NT2/D1 (cell line): ENCODE measurements around the gene OR51I1.

ENCODE experiments used
- DNase-seq: peaks from one replicate; pipeline ENCODE4 v3.0.0-alpha.2; 2011; ENCODE audit warnings: low read depth, low spot score
- H3K27me3 ChIP-seq: 2 replicates; pipeline ENCODE4 v1.6.0; 2011; ENCODE audit warnings: mild to moderate bottlenecking; ENCODE audit not compliant: insufficient read length, insufficient read depth
- H3K36me3 ChIP-seq: 2 replicates; pipeline ENCODE4 v1.6.1; 2011; ENCODE audit warnings: mild to moderate bottlenecking, low read length, mixed read lengths; ENCODE audit not compliant: insufficient read depth, insufficient read length
- H3K4me1 ChIP-seq: 2 replicates; pipeline ENCODE4 v1.5.1; 2011; ENCODE audit not compliant: insufficient read depth, insufficient read length
- H3K4me3 ChIP-seq: 2 replicates; pipeline ENCODE4 v1.5.1; 2011; ENCODE audit warnings: low read depth; ENCODE audit not compliant: insufficient read length
- H3K9ac ChIP-seq: 2 replicates; pipeline ENCODE4 v1.6.0; 2011; ENCODE audit warnings: low read depth; ENCODE audit not compliant: insufficient read length
- H3K9me3 ChIP-seq: 2 replicates; pipeline ENCODE4 v1.5.1; 2011; ENCODE audit warnings: mild to moderate bottlenecking, low read length; ENCODE audit not compliant: insufficient read depth
- SUZ12 ChIP-seq: IDR thresholded peaks from 2 replicates; pipeline ENCODE4 v1.6.1; 2011; ENCODE audit not compliant: insufficient read length, insufficient read depth; ENCODE audit errors: extremely low read depth
- YY1 ChIP-seq: IDR thresholded peaks from 2 replicates; pipeline ENCODE4 v1.6.1; 2011; ENCODE audit not compliant: insufficient read length, insufficient read depth
- ZNF274 ChIP-seq: IDR thresholded peaks from 2 replicates; pipeline ENCODE4 v1.6.1; 2011; ENCODE audit warnings: mild to moderate bottlenecking, low read depth, low read length

The OR51I1 gene

GRCh38 chr11:5441414-5441813, at the start of gene OR51I1:
Gene OR51I1, minus strand, starts transcription at chr11:5441514. Its CDS starts 0 bp downstream, at chr11:5441514.
- TF ChIP-seq YY1, result no peak
- no peak for TF ChIP-seq SUZ12
- no peak for TF ChIP-seq ZNF274
- no peak within 1 kb of the TSS for H3K4me3 ChIP-seq

GRCh38 chr11:5489576-5490357, 48.5 kb upstream of the OR51I1 start:
- Histone ChIP-seq H3K9ac (no peak overlapping the region), H3K27me3 (no peaks in the 10 kb centered on the region), H3K4me1 (no peaks in the 10 kb centered on the region), H3K36me3 (no peaks in the 10 kb centered on the region), H3K9me3 (no peaks in the 10 kb centered on the region), H3K4me3 (no peak overlapping the region)
- no peak for DNase-seq
- TF ChIP-seq YY1, result no peak
- no peak for TF ChIP-seq ZNF274
- TF ChIP-seq SUZ12, result no peak

More at GRCh38 chr11:5441414-5441813, at the start of gene OR51I1:
- H3K9ac ChIP-seq, result no peak within 1 kb of the TSS
- H3K36me3 ChIP-seq, result no peaks in the 10 kb centered on the region
- no peaks in the 10 kb centered on the region for H3K27me3 ChIP-seq
- DNase-seq, result no peak
- no peaks in the 10 kb centered on the region for H3K9me3 ChIP-seq
- no peaks in the 10 kb centered on the region for H3K4me1 ChIP-seq

- H3K4me3 ChIP-seq, result no peak overlapping the region
- H3K36me3 ChIP-seq, result no peaks in the 10 kb centered on the region
- TF ChIP-seq SUZ12, result no peak
- TF ChIP-seq ZNF274, result no peak
- TF ChIP-seq YY1, result no peak
- H3K4me1 ChIP-seq, result no peaks in the 10 kb centered on the region
- DNase-seq, result no peak
- no peaks in the 10 kb centered on the region for H3K9me3 ChIP-seq
- no peaks in the 10 kb centered on the region for H3K27me3 ChIP-seq
- no peak overlapping the region for H3K9ac ChIP-seq
Measured at GRCh38 chr11:5488798-5489399, 47.6 kb upstream of the OR51I1 start.

- Histone ChIP-seq H3K27me3 (no peaks in the 10 kb centered on the region), H3K4me1 (no peaks in the 10 kb centered on the region), H3K4me3 (no peak within 1 kb of the TSS), H3K9me3 (no peaks in the 10 kb centered on the region), H3K36me3 (no peaks in the 10 kb centered on the region), H3K9ac (no peak within 1 kb of the TSS)
- TF ChIP-seq SUZ12 (no peak), YY1 (no peak), ZNF274 (no peak)
- no peak for DNase-seq
Measured at GRCh38 chr11:5488385-5488784, 47.1 kb upstream of the OR51I1 start, which contains the start of gene OR52D1. Gene OR52D1, plus strand, starts transcription at chr11:5488685. Its CDS starts 22 bp downstream, at chr11:5488707.

GRCh38 chr11:5486421-5486820, 45.1 kb upstream of the OR51I1 start:
- H3K4me1 ChIP-seq, result no peaks in the 10 kb centered on the region
- no peak for DNase-seq
- no peak overlapping the region for H3K4me3 ChIP-seq
- no peak for TF ChIP-seq YY1
- TF ChIP-seq SUZ12, result no peak
- TF ChIP-seq ZNF274, result no peak
- H3K36me3 ChIP-seq, result no peaks in the 10 kb centered on the region
- no peaks in the 10 kb centered on the region for H3K27me3 ChIP-seq
- H3K9ac ChIP-seq, result no peak overlapping the region
- no peaks in the 10 kb centered on the region for H3K9me3 ChIP-seq

GRCh38 chr11:5486003-5486402, 44.7 kb upstream of the OR51I1 start:
- Histone ChIP-seq H3K9me3 (no peaks in the 10 kb centered on the region), H3K9ac (no peak overlapping the region), H3K4me1 (no peaks in the 10 kb centered on the region), H3K36me3 (no peaks in the 10 kb centered on the region), H3K4me3 (no peak overlapping the region), H3K27me3 (no peaks in the 10 kb centered on the region)
- no peak for TF ChIP-seq YY1
- no peak for TF ChIP-seq SUZ12
- no peak for TF ChIP-seq ZNF274
- no peak for DNase-seq

GRCh38 chr11:5476186-5476819, 35.0 kb upstream of the OR51I1 start:
- H3K9ac ChIP-seq, result no peak overlapping the region
- no peaks in the 10 kb centered on the region for H3K36me3 ChIP-seq

More at GRCh38 chr11:5476186-5476819, 35.0 kb upstream of the OR51I1 start:
- Histone ChIP-seq H3K9me3 (peaks cover 4% of the 10 kb centered on the region; the same call in 1 of the 2 replicates), H3K4me3 (no peak overlapping the region), H3K27me3 (no peaks in the 10 kb centered on the region), H3K4me1 (no peaks in the 10 kb centered on the region)
- TF ChIP-seq SUZ12 (no peak), YY1 (no peak), ZNF274 (no peak)
- peak; percentile 35 for DNase-seq
